Measurements from ENCODE around the gene MARCOL.

DNA sequence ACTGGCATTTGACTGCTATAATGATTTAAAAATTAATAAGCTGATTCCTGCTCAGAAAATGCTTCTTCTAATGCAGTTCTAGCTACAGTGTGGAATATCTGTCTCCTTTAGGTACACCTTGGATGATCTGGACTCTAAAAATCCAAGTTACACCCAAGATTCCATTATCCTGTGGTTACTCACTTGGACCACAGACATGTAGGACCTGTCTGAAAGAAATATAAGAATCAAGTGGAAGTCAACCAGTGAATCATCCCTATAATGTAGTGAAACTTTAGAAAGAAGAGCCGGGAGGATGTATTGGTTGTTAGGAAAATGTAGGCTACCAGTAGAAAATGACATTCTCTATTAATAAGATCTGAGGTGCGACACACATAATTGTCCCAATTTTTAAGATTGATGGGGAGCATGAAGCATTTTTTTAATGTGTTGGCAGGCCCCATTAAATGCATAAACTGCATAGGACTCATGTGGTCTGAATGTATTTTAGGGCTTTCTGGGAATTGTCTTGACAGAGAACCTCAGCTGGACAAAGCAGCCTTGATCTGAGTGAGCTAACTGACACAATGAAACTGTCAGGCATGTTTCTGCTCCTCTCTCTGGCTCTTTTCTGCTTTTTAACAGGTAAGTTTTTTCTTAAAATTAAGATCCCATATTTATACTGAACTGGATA is 35.7 kb upstream of the MARCOL start, which contains the start of gene SPINK6:
- TF ChIP-seq, protein P1, sequence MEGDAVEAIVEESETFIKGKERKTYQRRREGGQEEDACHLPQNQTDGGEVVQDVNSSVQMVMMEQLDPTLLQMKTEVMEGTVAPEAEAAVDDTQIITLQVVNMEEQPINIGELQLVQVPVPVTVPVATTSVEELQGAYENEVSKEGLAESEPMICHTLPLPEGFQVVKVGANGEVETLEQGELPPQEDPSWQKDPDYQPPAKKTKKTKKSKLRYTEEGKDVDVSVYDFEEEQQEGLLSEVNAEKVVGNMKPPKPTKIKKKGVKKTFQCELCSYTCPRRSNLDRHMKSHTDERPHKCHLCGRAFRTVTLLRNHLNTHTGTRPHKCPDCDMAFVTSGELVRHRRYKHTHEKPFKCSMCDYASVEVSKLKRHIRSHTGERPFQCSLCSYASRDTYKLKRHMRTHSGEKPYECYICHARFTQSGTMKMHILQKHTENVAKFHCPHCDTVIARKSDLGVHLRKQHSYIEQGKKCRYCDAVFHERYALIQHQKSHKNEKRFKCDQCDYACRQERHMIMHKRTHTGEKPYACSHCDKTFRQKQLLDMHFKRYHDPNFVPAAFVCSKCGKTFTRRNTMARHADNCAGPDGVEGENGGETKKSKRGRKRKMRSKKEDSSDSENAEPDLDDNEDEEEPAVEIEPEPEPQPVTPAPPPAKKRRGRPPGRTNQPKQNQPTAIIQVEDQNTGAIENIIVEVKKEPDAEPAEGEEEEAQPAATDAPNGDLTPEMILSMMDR (IDR thresholded peaks at IDR 0.05) = no peak
- TF ChIP-seq ZFX (IDR thresholded peaks at IDR 0.05; ENCODE audit: borderline replicate concordance) = no peak

All from 22Rv1 (cell line).